ENCODE data around the gene COL10A1. TPM values are rescaled to one million over a fixed set of nuclear protein-coding genes. Genes with fewer than 3 reads are reported as not detected.

The COL10A1 gene
- total and polyA plus RNA-seq, 10 of the 15 experiments (the other 5 are each of a cell fraction or from before 2014, with no cell fraction given): 0.02 to 0.33 (median 0.06) TPM; not detected in 5

- TF ChIP-seq TBL1XR1 (IDR thresholded peaks at IDR 0.05; ENCODE audit: low read depth, low read length) (0 out of 2 replicates have a peak, but pooled peaks have one; percentile 13), ZNF217 (IDR thresholded peaks at IDR 0.05) (0 out of 2 replicates have a peak, but pooled peaks have one; percentile 54), SPI1 (IDR thresholded peaks at IDR 0.05; ENCODE audit: borderline replicate concordance, insufficient read depth, low read depth, low read length) (peak; percentile 29; the same call in 1 of the 2 replicates), POLR2AphosphoS2 (IDR thresholded peaks at IDR 0.05; ENCODE audit: low read depth, low read length) (peak; percentile 51; the same call in 1 of the 2 replicates), PAX8 (IDR thresholded peaks at IDR 0.05) (no peak), HDGF (IDR thresholded peaks at IDR 0.05) (peak; percentile 31; the same call in 1 of the 2 replicates), GATAD2B (conservative IDR thresholded peaks at IDR 0.05; ENCODE audit: low read depth) (peak; percentile 87), CTCF (IDR thresholded peaks at IDR 0.05 in 2 of 3, conservative IDR thresholded peaks at IDR 0.05 in 1 of 3; ENCODE audit: control insufficient read depth in 2 of 3, extremely low read depth in 1 of 3, insufficient read depth in 1 of 3, low read depth in 3 of 3, low read length in 3 of 3) (peak in 2 of 3 experiments; percentile 46 to 48; a peak in 5 of 6 replicates), KLF5 (IDR thresholded peaks at IDR 0.05; ENCODE audit: partially characterized antibody) (peak; percentile 62), BACH1 (IDR thresholded peaks at IDR 0.05; ENCODE audit: borderline replicate concordance) (peak; percentile 87; the same call in 1 of the 2 replicates), SMC3 (IDR thresholded peaks at IDR 0.05; ENCODE audit: borderline replicate concordance, low read length) (0 out of 2 replicates have a peak, but pooled peaks have one; percentile 18), RELB (IDR thresholded peaks at IDR 0.05; ENCODE audit: low read depth) (peak; percentile 45), SMAD5 (IDR thresholded peaks at IDR 0.05; ENCODE audit: low read depth) (peak; percentile 61; the same call in 1 of the 2 replicates), ZBED1 (IDR thresholded peaks at IDR 0.05; ENCODE audit: borderline replicate concordance) (no peak), CHD4 (IDR thresholded peaks at IDR 0.05) (no peak)
Measured at GRCh38 chr6:116100419-116101301, 25.3 kb downstream of the COL10A1 start, which contains the start of gene NT5DC1 (continued).
